H1 (cell line): ENCODE results near the gene RFNG. TPM values are rescaled to one million over a fixed set of nuclear protein-coding genes. Genes with fewer than 3 reads are reported as not detected.

Source experiments
- CTCF ChIA-PET: fragments of 300-600 bp; sonication (Branson Sonifier 250); formaldehyde crosslinking; loops from one replicate; lab custom pipeline; 2021; ENCODE audit not compliant: partially characterized antibody; lab: Charles Lee
- POLR2A ChIA-PET: fragments of 300-600 bp; sonication (Branson Sonifier 250); formaldehyde crosslinking; loops from one replicate; lab custom pipeline; 2021; ENCODE audit warnings: inconsistent platforms; ENCODE audit not compliant: partially characterized antibody; lab: Charles Lee
- DNase-seq, 2 experiments: peaks; one replicate each; pipeline versions ENCODE4 v3.0.0 to v3.0.0-alpha.2; 2010 to 2022; ENCODE audit warnings: low spot score in 2 of 2, low read depth in 1 of 2, mixed read lengths in 1 of 2
- FAIRE-seq: peaks from 2 replicates; lab custom pipeline; 2011; peaks lifted over from hg19 to GRCh38; lab: Jason Lieb, UNC
- H2AFZ ChIP-seq: 2 replicates; pipeline ENCODE4 v1.8.1; 2012; ENCODE audit warnings: low read length, inconsistent platforms
- H2AK5ac ChIP-seq: 2 replicates; pipeline ENCODE4 v1.6.1; 2013; ENCODE audit warnings: low read depth, low read length
- H2BK120ac ChIP-seq: replicated peaks from 2 replicates; pipeline ENCODE3; 2013; ENCODE audit warnings: low read depth, low read length, inconsistent platforms
- H2BK12ac ChIP-seq: 2 replicates; pipeline ENCODE4 v1.6.1; 2013; ENCODE audit warnings: low read depth, low read length
- H2BK15ac ChIP-seq: 2 replicates; pipeline ENCODE4 v1.6.1; 2013; ENCODE audit warnings: low read length
- H2BK20ac ChIP-seq: 2 replicates; pipeline ENCODE4 v1.6.1; 2013; ENCODE audit warnings: low read length
- H2BK5ac ChIP-seq: 2 replicates; pipeline ENCODE4 v1.6.1; 2013; ENCODE audit warnings: low read depth, low read length
- H3K14ac ChIP-seq: 2 replicates; pipeline ENCODE4 v1.6.1; 2013; ENCODE audit warnings: inconsistent platforms; ENCODE audit not compliant: insufficient read length
- H3K18ac ChIP-seq: 2 replicates; pipeline ENCODE4 v1.6.1; 2013; ENCODE audit warnings: low read length; ENCODE audit errors: extremely low read depth
- H3K23ac ChIP-seq: 2 replicates; pipeline ENCODE4 v1.6.1; 2013; ENCODE audit warnings: inconsistent platforms; ENCODE audit not compliant: insufficient read length
- H3K23me2 ChIP-seq: 2 replicates; pipeline ENCODE4 v1.6.1; 2013; ENCODE audit warnings: low read depth, low read length
- H3K27ac ChIP-seq: 2 replicates; pipeline ENCODE4 v1.6.1; 2011; ENCODE audit warnings: low read depth, low read length, inconsistent platforms
- H3K27me3 ChIP-seq, 4 experiments: replicated peaks in 1 of 4; 1 replicate in 1 of 4; 2 replicates in 3 of 4; pipeline versions ENCODE4 v1.6.1 to v1.8.1; 2011 to 2013; ENCODE audit warnings: low read length in 3 of 4, mild to moderate bottlenecking in 3 of 4, inconsistent platforms in 2 of 4, mixed read lengths in 2 of 4, moderate library complexity in 1 of 4; ENCODE audit not compliant: control insufficient read depth in 3 of 4, insufficient read depth in 3 of 4; ENCODE audit errors: extremely low read depth in 1 of 4
- H3K36me3 ChIP-seq, 4 experiments: 2 replicates each; pipeline versions ENCODE4 v1.6.1 to v1.8.1; 2011 to 2013; ENCODE audit warnings: mild to moderate bottlenecking in 4 of 4, low read length in 3 of 4, moderate library complexity in 2 of 4, control low read depth in 1 of 4, inconsistent platforms in 1 of 4; ENCODE audit not compliant: insufficient read depth in 4 of 4, control insufficient read depth in 2 of 4
- H3K4ac ChIP-seq: replicated peaks from 2 replicates; pipeline ENCODE3; 2013; ENCODE audit warnings: low read length, low read depth, mixed read lengths, inconsistent platforms; ENCODE audit not compliant: insufficient read length
- H3K4me1 ChIP-seq, 4 experiments: replicated peaks in 1 of 4; 1 replicate in 1 of 4; 2 replicates in 3 of 4; pipeline versions ENCODE4 v1.6.1 to v1.8.1; 2011 to 2013; ENCODE audit warnings: low read length in 3 of 4, inconsistent platforms in 2 of 4, mixed read lengths in 1 of 4; ENCODE audit not compliant: insufficient read depth in 4 of 4, control insufficient read depth in 3 of 4
- H3K4me2 ChIP-seq, 2 experiments: 2 replicates each; pipeline versions ENCODE4 v1.6.1 to v1.8.1; 2011 to 2013; ENCODE audit warnings: low read depth in 2 of 2, low read length in 2 of 2, control low read depth in 1 of 2, inconsistent platforms in 1 of 2, mild to moderate bottlenecking in 1 of 2; ENCODE audit not compliant: insufficient read depth in 1 of 2
- H3K4me3 ChIP-seq, 4 experiments: fragments of 200-600, 300-600 bp in 1 of 4; sonication (generic), shearing (Covaris generic), sonication (Bioruptor Twin) in 1 of 4; 2 replicates each; pipeline versions ENCODE4 v1.5.1 to v1.8.1; 2011 to 2016; ENCODE audit warnings: low read length in 4 of 4, low read depth in 3 of 4, control low read depth in 2 of 4, inconsistent platforms in 2 of 4, mild to moderate bottlenecking in 2 of 4, mixed read lengths in 1 of 4, moderate library complexity in 1 of 4; ENCODE audit not compliant: insufficient read depth in 2 of 4; ENCODE audit errors: extremely low read depth in 1 of 4
- H3K56ac ChIP-seq: replicated peaks from 2 replicates; pipeline ENCODE3; 2013; ENCODE audit warnings: low read depth, mild to moderate bottlenecking, mixed read lengths, low read length, inconsistent platforms; ENCODE audit not compliant: insufficient read length
- H3K79me1 ChIP-seq: 2 replicates; pipeline ENCODE4 v1.6.1; 2013; ENCODE audit warnings: low read depth, low read length, control low read depth
- H3K79me2 ChIP-seq, 2 experiments: 2 replicates each; pipeline versions ENCODE4 v1.6.1 to v1.8.1; 2012 to 2013; ENCODE audit warnings: low read length in 2 of 2, mild to moderate bottlenecking in 2 of 2, inconsistent platforms in 1 of 2; ENCODE audit not compliant: insufficient read depth in 2 of 2, control insufficient read depth in 1 of 2
- H3K9ac ChIP-seq, 4 experiments: replicated peaks in 1 of 4; 1 replicate in 1 of 4; 2 replicates in 3 of 4; pipeline versions ENCODE4 v1.6.1 to v1.8.1; 2011 to 2013; ENCODE audit warnings: low read depth in 3 of 4, low read length in 3 of 4, control low read depth in 2 of 4, mild to moderate bottlenecking in 2 of 4, moderate library complexity in 2 of 4, inconsistent platforms in 1 of 4; ENCODE audit errors: extremely low read depth in 1 of 4
- H3K9me3 ChIP-seq, 2 experiments: 2 replicates each; pipeline versions ENCODE4 v1.6.1 to v1.8.1; 2012 to 2013; ENCODE audit warnings: mild to moderate bottlenecking in 2 of 2, moderate library complexity in 2 of 2, control low read depth in 1 of 2, inconsistent platforms in 1 of 2, low read depth in 1 of 2, low read length in 1 of 2, mixed read lengths in 1 of 2; ENCODE audit not compliant: insufficient read depth in 2 of 2
- H4K20me1 ChIP-seq, 2 experiments: replicated peaks in 1 of 2; 2 replicates each; pipeline versions ENCODE3 to v1.8.1; 2011 to 2013; ENCODE audit warnings: inconsistent platforms in 2 of 2, low read length in 2 of 2, mild to moderate bottlenecking in 1 of 2; ENCODE audit not compliant: insufficient read depth in 2 of 2, control insufficient read depth in 1 of 2
- H4K5ac ChIP-seq: 2 replicates; pipeline ENCODE4 v1.6.1; 2013; ENCODE audit warnings: low read length, low read depth, mixed read lengths, inconsistent platforms; ENCODE audit not compliant: insufficient read length
- H4K8ac ChIP-seq: 2 replicates; pipeline ENCODE4 v1.8.0; 2013; ENCODE audit warnings: mild to moderate bottlenecking, moderate library complexity, low read length, inconsistent platforms; ENCODE audit not compliant: insufficient read depth; ENCODE audit errors: extremely low read depth
- H4K91ac ChIP-seq: replicated peaks from 2 replicates; pipeline ENCODE3; 2013; ENCODE audit warnings: low read length, mixed read lengths, inconsistent platforms; ENCODE audit not compliant: insufficient read length
- EZH2 ChIP-seq: fragments of 200-600 bp; sonication (generic); IDR thresholded peaks from 2 replicates; pipeline ENCODE4 v1.7.1; 2012; ENCODE audit warnings: low read depth, mild to moderate bottlenecking, moderate library complexity, low read length, inconsistent platforms; ENCODE audit not compliant: severe bottlenecking
- POLR2AphosphoS5 ChIP-seq: IDR thresholded peaks from 2 replicates; pipeline ENCODE4 v1.6.1; 2011; ENCODE audit warnings: low read depth, low read length
- WGBS, 2 experiments: shearing (Covaris generic) in 1 of 2; methylation state at CpG; one replicate each; pipeline versions ENCODE4 v1.1.6 to v1.1.7; 2013 to 2015; ENCODE audit warnings: low lambda C conversion rate in 2 of 2, mixed read lengths in 2 of 2, inconsistent platforms in 1 of 2, low coverage in 1 of 2, missing lambda C conversion rate in 1 of 2; ENCODE audit not compliant: insufficient replicate concordance in 2 of 2, insufficient coverage in 1 of 2, insufficient read length in 1 of 2; ENCODE audit errors: extremely low coverage in 1 of 2, missing lambda C conversion rate in 1 of 2; 5-methylcytosine and 5-hydroxymethylcytosine counted together
- polyA plus RNA-seq, 7 experiments: library from polyadenylated mRNA; depleted of rRNA in 3 of 7; stranded (reverse) in 5 of 7; unstranded in 2 of 7; fragments of >200 nt in 5 of 7; fragments of 200-250 nt in 2 of 7; gene quantifications; 1 replicate in 5 of 7; 2 replicates in 1 of 7; 4 replicates in 1 of 7; pipeline versions ENCODE4 v1.2.1 to v1.2.3, GENCODE V29; 2011 to 2013; ENCODE audit warnings: missing spikeins in 2 of 7, mixed read lengths in 2 of 7
- total RNA-seq: library from RNA; stranded (reverse); fragmentation: NEBNext Ultra II Directional; extraction: Animal tissue kit (Norgen Biotek cat#: 25700); gene quantifications from 2 replicates; pipeline ENCODE4 v1.2.1, GENCODE V29; 2021

The RFNG gene
- total and polyA plus RNA-seq, 2 of the 8 experiments (the other 6 are each of a cell fraction or from before 2014, with no cell fraction given) = 26.7 to 28.4 TPM

DNA sequence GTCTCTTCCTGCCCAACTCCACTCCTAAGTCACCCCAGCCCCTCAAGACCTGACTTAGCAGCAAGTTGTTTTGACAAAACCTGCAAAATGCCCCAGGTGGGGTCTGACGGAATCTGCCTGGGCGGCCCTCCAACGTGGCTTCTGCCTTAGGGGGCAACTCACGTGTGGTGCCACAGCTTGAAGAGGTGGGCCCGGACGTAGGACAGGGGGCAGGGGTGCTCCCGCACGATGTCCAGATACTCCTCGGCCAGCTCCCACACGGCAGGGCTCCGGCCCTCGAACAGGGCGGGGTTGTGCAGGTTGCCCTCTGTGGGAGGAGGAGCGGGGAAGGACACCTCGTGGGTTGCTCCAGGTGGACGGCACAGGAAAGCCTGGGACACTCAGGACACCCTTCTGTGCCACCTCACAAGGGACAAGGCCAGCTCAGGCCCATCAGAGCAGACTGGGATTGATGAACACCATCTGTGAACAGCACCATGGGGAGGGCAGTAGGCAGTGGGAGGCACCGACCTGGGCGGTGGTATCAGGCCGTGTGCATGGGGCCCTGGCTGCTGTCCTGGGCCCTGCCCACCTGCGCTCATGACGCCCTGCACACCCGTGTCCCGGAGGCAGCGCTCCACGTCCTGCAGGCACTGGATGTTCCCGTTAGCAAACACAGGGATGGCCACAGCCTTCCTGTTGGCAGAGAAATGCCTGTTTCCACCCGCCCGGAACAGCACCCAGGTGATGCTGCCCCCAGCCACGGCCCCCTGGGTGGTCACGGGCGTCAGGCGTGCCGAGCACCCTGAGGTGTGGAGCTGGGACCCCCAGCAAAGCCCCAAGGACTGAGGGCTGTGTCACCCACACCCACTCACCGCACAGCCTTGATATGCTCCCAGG lies 9.7 kb upstream of the RFNG start:
- H3K27me3 ChIP-seq = no peaks in the 10 kb centered on the region
- H2BK5ac ChIP-seq = no peak overlapping the region
- no peak overlapping the region for H2BK120ac ChIP-seq
- CTCF ChIA-PET = interaction anchor here (0.6 to 1.6 kb wide), 8 partner anchors 9 to 432 kb away, joined by 3 to 9 read pairs (median 4); partner anchors contain the start of genes DCXR, GPS1 and RFNG
- peaks cover 5% of the 10 kb centered on the region; the same call in 1 of the 2 replicates for H3K79me1 ChIP-seq
- DNase-seq (no peak), FAIRE-seq (no peak)
- H4K91ac ChIP-seq = no peak overlapping the region
- H2BK12ac ChIP-seq = no peak overlapping the region
- H3K4me3 ChIP-seq = no peak overlapping the region
- peak overlapping the region; percentile 41; the same call in 1 of the 2 replicates for H4K8ac ChIP-seq
- H3K9ac ChIP-seq = no peak overlapping the region
- no peak overlapping the region for H3K4ac ChIP-seq
- H3K23me2 ChIP-seq = peaks cover 8% of the 10 kb centered on the region; the same call in 1 of the 2 replicates
- TF ChIP-seq EZH2 (no peak), POLR2AphosphoS5 (peak; percentile 36; the same call in 1 of the 2 replicates)
- no peak overlapping the region for H3K14ac ChIP-seq
- no peak overlapping the region for H2BK20ac ChIP-seq
- no peaks in the 10 kb centered on the region for H3K79me2 ChIP-seq
- H3K9me3 ChIP-seq = no peaks in the 10 kb centered on the region
- H4K20me1 ChIP-seq = peaks cover 0 to 11% of the 10 kb centered on the region in 2 experiments
- no peak overlapping the region for H3K27ac ChIP-seq
- H3K4me1 ChIP-seq = peaks cover 0 to 9% (median 5%) of the 10 kb centered on the region in 4 experiments; a peak in 5 of 7 replicates
- H3K23ac ChIP-seq = no peak overlapping the region
- WGBS, 2 experiments = 91% methylated on average over 33 of the region's 34 CpGs; no CpG with 5 or more reads in 1 of the 2 experiments
- no peak overlapping the region for H3K4me2 ChIP-seq
- no peak overlapping the region for H3K18ac ChIP-seq
- H2AK5ac ChIP-seq = no peak overlapping the region
- POLR2A ChIA-PET = interaction anchor here (0.9 to 16.2 kb wide), 17 partner anchors 4 to 127 kb away, joined by 3 to 161 read pairs (median 5); partner anchors contain the start of genes DUS1L, GPS1, RAC3 and RFNG
- H3K56ac ChIP-seq = no peak overlapping the region
- no peak overlapping the region for H2BK15ac ChIP-seq
- peaks cover 10 to 27% (median 22%) of the 10 kb centered on the region in 4 experiments; a peak in 5 of 8 replicates for H3K36me3 ChIP-seq
- H4K5ac ChIP-seq = no peak overlapping the region
- no peak overlapping the region for H2AFZ ChIP-seq
